Measurements from ENCODE around the gene PLXNA4. TPM values are rescaled to one million over a fixed set of nuclear protein-coding genes. Genes with fewer than 3 reads are reported as not detected.

Gene PLXNA4
- total and polyA plus RNA-seq, 3 donors from 2014 or later: 3.4 to 5.5 (median 3.8) TPM

DNA sequence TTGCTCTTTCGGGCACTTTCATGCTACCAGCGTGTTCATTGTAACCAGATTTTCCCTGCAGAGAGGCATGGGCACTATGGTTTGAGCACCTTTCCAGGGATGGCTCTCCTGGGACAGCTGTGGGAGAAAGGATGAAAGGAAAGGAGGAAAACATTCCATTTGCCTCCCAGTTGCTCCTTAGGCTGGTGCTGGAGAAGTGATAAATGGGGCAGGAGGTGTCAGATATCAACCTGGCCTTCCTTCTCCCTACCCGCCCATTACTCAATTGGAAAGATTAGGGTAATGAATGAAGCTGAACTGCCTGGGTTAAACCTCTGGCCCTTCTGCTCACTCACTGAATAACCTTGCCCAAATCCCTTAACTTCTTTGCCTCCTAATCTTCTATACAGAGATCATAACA, 228.4 kb downstream of the PLXNA4 start:
- Histone ChIP-seq H3K9me3 (no peaks in the 10 kb centered on the region), H3K4me3 (no peak overlapping the region), H3K4me1 (no peaks in the 10 kb centered on the region), H3K27me3 (no peaks in the 10 kb centered on the region), H3K27ac (no peak overlapping the region), H3K36me3 (ENCODE audit: low read depth, missing control alignments) (no peaks in the 10 kb centered on the region)
- TF ChIP-seq CTCF (IDR thresholded peaks at IDR 0.05) (no peak), POLR2A (IDR thresholded peaks at IDR 0.05) (no peak)
- no peak for DNase-seq
- WGBS, 2 donors: 93 to 96% methylated on average over 3 of the region's 3 CpGs
- intact Hi-C loops (cut with DNase I; ENCODE audit: low total_unique reads): no loop called here

GRCh38 chr7:132347123-132347522, 229.1 kb downstream of the PLXNA4 start:
- Histone ChIP-seq H3K36me3 (ENCODE audit: low read depth, missing control alignments) (no peaks in the 10 kb centered on the region), H3K9me3 (no peaks in the 10 kb centered on the region), H3K4me3 (no peak overlapping the region), H3K27me3 (no peaks in the 10 kb centered on the region), H3K27ac (no peak overlapping the region), H3K4me1 (no peaks in the 10 kb centered on the region)
- 87 to 90% methylated on average over 7 of the region's 7 CpGs for WGBS, 2 donors
- no peak for DNase-seq
- intact Hi-C loops (cut with DNase I; ENCODE audit: low total_unique reads): no loop called here
- TF ChIP-seq POLR2A (IDR thresholded peaks at IDR 0.05) (no peak), CTCF (IDR thresholded peaks at IDR 0.05) (no peak)

DNA sequence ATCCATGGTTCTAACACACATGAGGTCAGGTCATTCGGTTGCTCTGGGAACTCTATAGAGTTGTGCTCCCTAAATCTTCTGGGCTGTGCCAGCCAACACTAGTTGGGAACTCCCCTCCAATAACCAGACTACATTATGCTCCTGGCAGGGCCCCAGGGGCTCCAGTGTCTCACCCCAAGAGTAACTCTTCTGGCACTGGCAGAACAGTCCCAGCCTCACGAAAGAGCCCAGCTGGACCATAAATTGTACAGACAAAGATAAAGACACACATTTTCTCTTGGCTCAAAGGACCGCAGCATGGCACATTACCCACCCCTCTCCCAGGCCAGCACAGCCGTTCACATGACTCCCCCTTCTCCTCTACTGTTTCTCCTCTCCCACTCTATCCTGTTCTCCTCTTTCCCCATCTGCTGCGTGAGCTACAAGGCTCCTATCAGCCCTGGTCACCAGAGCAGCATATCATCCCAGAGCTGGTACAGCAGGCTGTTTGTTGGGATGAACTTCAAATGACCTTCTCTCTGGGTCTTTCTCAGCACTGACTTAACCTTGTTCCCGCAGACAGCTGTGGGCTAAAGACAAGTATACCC, 230.6 kb downstream of the PLXNA4 start:
- H3K27ac ChIP-seq: no peak overlapping the region
- TF ChIP-seq CTCF (IDR thresholded peaks at IDR 0.05) (no peak), POLR2A (IDR thresholded peaks at IDR 0.05) (no peak)
- 53 to 54% methylated on average over 5 to 6 of the region's 6 CpGs for WGBS, 2 donors
- no peak for DNase-seq
- H3K9me3 ChIP-seq: no peaks in the 10 kb centered on the region
- no peaks in the 10 kb centered on the region for H3K4me1 ChIP-seq
- H3K36me3 ChIP-seq (ENCODE audit: low read depth, missing control alignments): no peaks in the 10 kb centered on the region
- intact Hi-C loops (cut with DNase I; ENCODE audit: low total_unique reads): no loop called here
- no peak overlapping the region for H3K4me3 ChIP-seq
- H3K27me3 ChIP-seq: no peaks in the 10 kb centered on the region

DNA sequence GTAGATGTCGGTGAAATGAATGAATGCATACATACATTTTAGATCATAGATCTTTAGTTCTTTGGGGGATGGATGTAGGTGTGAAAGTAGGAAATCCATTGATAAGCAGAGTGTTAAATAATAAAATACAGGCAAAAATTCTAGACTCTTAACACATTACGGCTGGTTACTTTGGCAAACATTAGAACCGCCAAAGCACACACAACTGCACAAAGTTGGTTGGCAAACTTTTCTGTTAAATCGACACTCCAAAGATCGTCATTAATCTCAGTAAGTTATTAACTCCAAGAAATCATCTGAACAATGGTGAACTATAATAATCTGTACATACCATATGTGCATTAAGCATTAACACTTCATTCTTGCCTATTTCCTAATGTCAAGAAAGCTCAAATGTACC, 231.2 kb downstream of the PLXNA4 start:
- no peaks in the 10 kb centered on the region for H3K9me3 ChIP-seq
- WGBS, 2 donors: 90 to 93% methylated on average over 5 of the region's 5 CpGs
- no peaks in the 10 kb centered on the region for H3K27me3 ChIP-seq
- DNase-seq: no peak
- intact Hi-C loops (cut with DNase I; ENCODE audit: low total_unique reads): no loop called here
- no peak overlapping the region for H3K27ac ChIP-seq
- H3K36me3 ChIP-seq (ENCODE audit: low read depth, missing control alignments): no peaks in the 10 kb centered on the region
- no peaks in the 10 kb centered on the region for H3K4me1 ChIP-seq
- TF ChIP-seq CTCF (IDR thresholded peaks at IDR 0.05): no peak
- no peak for TF ChIP-seq POLR2A (IDR thresholded peaks at IDR 0.05)
- no peak overlapping the region for H3K4me3 ChIP-seq

GRCh38 chr7:132343199-132343598, 233.1 kb downstream of the PLXNA4 start:
- 84 to 86% methylated on average over 1 of the region's 1 CpG for WGBS, 2 donors
- Histone ChIP-seq H3K36me3 (ENCODE audit: low read depth, missing control alignments) (no peaks in the 10 kb centered on the region), H3K4me3 (no peak overlapping the region), H3K4me1 (no peaks in the 10 kb centered on the region), H3K27ac (no peak overlapping the region), H3K27me3 (no peaks in the 10 kb centered on the region), H3K9me3 (no peaks in the 10 kb centered on the region)
- no peak for DNase-seq
- TF ChIP-seq CTCF (IDR thresholded peaks at IDR 0.05): no peak
- TF ChIP-seq POLR2A (IDR thresholded peaks at IDR 0.05): no peak
- intact Hi-C loops (cut with DNase I; ENCODE audit: low total_unique reads): no loop called here
